ENCODE measurements around the gene NISCH.

The NISCH gene

DNA sequence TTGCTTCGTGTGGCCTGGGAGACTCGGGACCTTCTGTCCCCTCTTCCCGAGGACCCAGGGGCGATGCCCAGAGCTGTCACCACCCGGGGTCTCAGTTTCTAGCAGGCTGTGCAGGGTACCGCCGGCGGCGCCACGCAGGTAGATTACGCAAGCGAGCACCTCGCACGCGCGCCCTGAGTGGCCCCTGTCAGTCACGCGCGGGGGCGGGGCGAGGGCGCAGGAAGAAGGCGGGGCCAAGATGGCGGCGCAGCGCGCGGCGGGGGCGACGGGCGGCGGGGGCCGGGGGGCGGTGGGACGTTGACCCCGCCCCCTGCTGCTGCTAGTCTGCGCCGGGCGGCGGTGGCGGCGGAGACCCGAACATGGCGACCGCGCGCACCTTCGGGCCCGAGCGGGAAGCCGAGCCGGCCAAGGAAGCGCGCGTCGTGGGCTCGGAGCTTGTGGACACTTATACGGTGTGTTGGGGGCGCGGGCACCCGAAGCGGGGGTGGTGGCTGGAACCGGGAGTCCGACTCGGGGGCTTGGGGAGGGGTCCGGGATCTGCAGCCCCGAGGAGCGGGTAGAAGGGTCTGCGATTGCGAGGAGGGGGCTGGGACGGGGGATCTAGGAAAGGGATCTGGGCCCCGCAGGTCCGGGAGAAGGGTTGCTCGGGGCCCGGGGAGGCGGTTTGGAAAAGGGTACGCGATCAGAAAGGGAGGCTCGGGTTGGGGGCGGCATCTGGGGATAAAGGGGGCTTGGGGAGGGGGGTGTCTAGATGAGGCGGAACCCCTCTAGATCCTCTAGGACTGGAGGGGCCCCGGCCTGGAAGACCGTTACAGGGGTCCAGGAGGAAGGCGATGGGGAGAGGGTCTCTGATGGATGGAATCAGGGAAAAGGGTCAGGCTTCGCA, at the start of gene NISCH:
Gene NISCH (plus strand): TSS at position 322 of the 886 bp plus-strand sequence. CDS start 38 bp downstream, at position 360.
- no peak for DNase-seq

DNA sequence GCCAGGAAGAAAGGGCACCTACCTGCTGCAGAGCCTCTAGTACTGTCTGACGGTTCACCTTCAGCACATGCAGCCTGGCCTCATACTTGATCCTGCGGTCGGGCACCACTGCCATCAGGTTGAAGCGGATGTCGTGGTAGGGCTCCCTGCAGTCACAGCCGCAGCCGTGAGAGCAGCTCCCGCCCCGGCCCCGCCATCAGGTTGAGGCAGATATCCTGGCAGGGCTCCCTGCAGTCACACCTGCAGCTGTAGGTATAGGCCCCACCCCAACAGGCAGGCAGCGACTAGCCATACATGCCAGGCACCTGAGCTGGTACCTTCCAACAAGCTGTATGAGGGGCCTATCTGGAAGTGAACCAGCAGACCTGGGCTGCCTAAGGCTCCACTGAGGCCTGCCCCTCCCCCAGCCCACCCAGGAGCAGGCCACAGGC, 49.2 kb upstream of the NISCH start:
- DNase-seq: no peak

DNA sequence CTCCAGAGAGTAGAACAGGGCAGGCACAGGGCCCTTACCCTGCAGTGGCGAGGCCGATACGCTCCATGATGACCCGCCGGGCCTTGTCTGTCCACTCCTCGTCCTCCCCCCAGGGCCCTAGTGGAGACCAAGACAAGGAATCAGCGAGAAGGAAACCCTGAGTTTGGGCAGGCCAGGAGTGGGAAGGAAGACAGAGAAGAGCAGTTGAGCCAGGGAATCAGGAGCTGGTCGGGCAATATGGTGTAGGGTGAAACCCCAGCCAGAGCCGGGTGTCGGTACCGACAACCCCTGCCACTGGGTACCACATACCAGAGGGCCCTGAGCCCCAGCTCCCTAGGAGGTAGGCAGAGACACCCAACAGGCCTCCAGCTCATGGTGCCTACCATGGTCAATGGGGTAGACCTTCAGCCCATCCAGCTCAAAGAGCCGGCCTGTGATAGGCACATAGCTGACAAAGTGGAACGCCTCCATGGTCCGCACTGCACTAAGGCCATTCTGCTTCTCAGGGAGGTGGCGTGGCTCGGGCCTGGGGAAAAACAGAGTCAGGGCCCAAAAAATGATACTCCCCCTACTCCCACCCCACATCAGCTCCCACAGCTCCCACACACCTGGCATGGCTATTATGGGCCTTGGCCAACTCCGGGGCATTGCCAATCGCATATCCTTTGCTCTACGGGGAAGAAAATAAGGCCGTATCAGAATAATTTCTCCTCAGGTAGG, 48.5 kb upstream of the NISCH start:
- DNase-seq: no peak

DNA sequence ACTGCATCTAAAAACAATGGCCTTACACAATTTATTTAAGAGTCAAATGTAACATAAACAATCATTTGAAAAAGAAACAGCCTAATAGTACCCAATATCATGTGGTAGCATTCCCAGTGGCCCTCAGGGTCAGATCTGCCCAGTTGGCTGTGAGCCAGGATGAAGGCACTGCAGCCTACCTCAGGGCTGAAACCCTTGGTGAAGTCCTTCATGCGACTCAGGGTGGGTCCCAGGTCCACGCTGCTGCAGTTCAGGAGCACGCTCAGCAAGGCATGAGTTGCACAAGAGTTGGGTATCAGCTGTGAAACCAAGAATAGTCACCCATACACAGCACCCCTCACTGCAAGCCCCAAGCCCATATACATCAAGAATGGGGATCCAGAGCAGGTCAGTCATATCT, 47.6 kb upstream of the NISCH start:
- no peak for DNase-seq

DNA sequence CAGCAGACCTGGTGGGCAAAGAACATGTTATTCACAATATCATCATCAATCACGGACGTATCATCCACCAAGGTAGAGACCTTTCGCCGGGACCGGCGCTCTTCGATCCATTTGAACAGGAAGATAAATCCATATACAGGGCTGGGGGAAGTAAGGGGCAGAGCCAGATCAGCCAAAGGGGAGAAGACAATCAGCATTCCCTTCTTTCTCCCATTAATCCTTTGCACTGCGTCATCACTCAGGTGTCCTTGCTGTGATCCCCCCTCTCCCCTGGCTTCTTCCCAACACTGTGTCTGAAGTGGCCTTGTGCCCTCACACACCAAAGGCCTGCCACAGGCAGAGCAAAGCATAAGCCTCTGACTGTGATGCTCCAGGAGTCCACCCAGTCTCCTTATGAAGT, 46.9 kb upstream of the NISCH start:
- no peak for DNase-seq

DNA sequence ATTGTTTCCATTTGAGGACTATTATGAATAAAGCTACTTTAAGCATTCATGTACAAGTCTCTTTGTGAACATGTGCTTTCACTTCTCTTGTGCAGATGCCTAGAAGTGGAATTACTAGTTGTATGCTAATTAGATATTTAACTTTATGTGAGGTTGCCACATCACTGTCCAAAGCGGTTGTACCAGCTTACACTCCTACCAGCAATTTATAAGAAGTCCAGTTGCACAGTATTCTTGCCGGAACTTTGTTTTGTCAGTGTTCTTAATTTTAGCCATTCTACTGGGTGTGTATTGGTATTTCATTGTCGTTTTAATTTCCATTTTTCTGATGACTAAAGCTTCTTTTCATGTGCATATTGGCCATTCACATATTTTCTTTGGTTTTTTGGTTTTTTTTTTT, 39.6 kb upstream of the NISCH start:
- no peak for DNase-seq

DNA sequence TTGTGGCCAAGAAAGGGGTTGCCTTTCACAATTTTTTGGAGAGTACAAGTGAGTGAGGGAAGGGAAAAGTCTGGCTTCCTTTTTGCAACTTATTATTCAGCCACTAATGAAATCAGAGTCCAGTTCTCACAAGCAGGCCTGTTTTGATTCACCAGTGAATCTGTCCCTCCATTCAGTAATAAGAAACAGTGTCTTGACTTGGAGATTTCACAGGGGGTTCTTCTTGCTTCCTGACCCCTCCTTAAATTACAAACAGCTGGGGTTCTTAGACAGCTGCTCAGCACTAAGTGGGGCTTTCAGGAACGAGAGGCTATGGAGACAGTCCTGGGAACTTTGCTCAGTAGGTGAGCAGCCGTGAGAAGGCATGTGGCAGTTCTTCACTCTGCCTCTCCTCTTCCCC, 35.0 kb upstream of the NISCH start:
- no peak for DNase-seq

DNA sequence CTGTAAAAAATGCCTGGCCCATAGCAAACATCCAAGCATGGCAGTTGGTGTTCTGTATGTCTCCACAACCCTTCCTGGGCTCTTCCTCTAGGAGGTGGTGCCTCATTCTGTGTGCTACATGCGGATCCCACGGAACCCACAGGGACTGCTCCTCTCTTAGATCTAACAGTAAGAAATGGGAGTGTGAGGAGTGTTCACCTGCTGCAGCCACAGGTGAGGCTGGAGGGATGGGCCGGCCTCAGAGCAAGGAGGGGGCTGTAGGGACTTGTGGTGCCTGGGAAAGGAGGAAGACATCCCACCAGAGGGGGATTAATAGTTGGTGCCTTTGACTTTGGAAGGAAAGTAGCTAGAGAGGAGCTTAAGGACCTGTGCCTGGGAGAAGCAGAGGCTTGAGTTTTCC, 32.7 kb upstream of the NISCH start:
- DNase-seq: no peak

DNA sequence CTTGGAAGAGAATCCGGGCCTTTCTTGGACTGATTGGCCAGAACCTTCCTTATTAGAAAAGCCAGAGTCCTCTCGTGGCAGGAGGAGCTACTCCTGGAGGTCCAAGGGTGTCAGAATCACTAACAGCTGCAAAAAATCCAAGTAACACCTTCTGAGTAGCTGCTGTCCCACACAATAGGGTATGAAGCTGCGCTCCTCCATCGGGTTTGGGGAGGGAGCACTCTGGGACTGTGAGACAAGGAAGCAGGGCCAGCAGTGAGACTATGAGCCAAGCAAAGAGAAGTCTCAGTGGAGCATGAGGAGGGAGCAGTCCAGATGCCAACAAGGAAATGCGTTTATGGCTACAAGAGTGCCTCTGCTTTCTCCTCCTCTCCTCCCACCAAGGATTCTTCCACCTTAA, 32.2 kb upstream of the NISCH start:
- no peak for DNase-seq

DNA sequence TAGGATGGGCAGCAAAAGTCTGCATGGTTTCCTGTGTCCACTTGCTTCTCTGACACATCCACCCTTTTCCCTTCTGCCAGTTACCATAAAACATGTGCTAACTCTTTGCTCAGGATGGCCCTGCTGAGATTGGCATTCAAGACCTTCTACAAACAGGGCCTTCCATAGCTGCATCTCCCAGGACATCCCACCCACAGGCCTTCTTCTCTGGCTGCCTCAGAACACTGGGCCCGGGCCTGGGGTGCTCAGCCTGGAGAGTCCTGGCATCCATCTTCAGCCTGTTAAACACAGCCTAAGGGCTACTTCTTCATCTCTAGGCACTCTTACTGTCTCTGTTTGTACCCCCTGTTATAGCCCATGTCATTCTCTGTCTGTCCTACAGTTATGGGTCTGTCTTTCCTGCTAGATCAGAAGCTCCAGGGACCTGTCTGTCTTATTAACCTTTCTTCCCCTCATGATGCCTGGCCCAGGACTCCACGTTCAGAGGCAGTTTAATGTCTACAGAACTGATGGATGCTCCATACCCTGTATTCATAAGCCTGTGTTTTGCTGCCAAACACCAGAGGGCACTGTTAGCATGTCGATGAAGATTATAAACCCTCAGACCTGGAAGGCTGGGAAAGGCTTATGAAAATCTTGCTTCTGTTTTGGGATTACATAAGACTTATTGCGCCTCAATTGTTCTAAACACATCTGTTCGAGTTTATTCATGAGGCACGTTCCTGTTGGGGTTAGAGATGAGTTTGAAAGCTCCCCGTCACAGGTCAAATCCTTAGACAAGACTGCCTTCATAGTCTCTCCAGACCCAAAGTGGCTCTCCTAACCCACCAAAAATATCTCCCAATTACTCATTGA, 27.0 kb upstream of the NISCH start:
- DNase-seq: no peak

DNA sequence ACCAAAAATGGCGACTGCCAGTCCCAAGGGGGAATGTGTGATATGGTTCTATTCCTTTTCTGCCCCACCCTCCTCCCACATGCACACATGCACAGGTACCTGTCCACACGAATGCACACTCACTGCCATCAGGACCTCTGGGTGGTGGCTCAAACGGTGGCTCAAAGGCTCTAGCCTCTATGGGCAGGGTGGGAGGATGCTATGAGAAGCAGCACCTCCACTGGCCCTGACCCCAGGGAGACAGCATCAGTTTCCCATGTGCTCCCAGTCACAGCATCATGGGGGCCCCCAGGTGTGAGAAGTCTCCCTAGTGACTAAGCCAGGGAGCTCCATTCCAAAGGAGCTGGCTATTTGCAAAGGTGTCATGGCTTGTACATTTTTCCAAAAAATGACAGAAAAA, 26.4 kb upstream of the NISCH start:
- DNase-seq: no peak

DNA sequence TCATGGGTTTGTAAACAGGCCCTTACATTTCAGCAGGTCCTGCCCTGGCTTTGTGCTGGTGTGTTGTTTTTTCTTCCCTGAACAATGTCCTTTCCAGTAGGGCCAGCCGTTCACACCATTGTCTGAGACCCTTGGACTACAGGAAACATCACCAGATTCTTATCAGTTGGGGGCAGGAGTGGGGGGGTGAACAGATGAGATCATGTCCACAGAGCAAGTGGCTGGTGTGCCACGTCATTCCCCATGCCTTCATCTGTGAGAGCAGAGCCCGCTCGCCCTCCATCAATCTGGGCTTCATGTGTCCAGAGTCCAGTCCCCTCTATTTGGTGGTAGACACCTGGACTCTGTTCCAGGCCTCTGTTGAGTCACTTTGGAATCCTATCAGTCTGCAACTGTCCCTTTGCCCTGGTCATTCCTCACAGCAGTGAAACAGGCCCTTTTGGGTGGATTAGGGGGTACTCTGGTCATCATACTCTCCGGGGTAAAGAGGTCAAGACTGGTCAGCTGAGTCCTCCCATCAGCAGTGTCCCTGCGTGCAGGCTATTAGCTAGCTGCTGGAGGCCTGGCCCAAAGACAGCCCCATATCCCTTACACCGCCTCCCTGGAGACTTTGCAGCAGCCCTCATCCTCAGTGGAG, 25.5 kb upstream of the NISCH start:
- no peak for DNase-seq

DNA sequence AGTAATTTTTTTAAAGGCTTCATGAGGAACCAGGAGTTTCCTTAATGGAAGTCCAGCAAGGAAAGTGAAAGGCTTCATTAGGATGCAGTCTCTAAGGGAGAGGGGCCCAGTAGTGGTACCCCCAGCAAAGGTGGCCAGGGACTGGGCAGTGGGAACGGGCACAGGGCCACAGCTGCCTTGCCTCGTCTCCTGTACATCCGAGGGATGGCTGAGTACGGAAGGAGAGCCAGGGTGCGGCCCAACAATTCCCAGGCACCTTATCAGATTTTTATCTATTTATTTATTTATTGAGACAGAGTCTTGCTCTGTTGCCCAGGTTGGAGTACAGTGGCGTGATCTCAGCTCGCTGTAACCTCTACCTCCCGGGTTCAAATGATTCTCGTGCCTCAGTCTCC, 25.0 kb upstream of the NISCH start:
- DNase-seq: no peak

DNA sequence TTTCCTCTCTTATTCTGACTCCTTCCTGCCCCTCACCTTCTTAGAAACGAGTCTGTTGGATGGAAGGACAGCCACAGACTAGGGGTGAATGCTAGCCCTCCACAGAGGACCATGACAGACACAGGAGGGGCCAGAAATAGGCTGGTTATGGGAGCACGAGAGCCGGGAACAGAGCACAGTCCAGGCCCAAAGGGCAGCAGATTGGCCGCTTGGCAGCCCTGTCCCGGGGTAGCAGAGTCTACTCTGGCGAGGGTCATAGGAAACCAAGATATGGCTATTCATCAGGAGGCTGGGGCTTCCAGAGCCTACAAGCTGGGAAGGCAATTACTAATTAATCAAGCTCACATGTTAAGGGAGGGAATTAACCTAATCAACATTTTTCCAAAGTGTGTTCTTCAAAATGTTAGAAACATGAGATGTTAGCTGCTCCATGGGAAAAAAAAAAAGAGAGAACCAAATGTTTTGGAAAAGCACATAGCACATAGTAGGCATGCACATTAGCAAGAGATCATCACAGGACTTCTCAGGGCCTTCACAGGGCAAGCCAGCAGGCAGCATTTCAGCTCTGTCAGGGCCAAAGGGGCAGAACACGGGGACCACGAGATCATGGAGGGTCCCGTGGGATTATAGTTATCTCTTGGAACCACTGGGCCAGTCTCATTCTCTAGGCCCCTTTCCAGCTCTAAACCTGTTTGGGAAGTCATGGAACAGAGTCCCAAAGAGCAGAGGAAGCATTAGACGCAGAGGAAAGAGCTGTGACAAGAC, 23.8 kb upstream of the NISCH start:
- DNase-seq: no peak

DNA sequence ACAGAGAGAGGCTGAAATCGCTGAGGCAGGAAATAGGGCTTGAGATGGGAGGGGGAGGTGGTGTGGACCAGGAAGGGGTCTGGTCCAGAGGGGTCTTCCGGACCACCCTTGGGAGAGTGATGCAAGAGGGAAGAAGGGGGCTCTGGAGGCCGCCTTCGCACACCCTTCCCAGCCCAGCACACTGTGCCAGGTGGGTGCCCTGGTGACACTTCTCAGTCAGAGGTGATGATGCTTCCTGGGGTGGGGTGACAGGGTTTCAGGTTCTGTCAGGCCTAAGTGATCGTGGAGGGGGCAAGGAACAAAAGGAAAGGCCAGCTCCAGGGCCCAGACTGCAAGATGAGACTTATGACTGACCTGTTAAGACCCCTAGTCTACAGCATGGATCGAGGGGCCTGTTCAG, 23.2 kb upstream of the NISCH start:
- no peak for DNase-seq

DNA sequence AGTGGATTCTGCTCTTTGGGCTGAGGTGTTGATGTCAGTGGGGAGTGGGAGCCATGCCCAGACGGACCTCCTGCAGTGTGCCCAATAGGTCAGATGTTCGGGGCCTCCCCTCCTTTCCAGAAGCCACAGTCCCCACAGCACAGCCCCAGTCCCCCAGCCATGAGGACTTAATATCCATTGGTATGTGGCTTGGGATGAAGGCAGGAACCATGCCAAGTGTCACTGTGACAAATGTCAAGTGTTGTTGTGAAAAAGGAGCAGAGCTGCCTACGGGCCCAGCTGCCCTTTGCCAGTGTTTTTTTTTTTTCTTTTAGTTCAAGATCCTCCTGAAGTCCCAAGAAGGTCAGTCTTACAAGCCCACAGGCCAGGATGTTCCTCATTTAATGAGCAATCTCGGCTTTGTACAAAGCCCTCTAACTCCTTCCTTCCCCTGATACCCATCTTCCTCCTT, 22.7 kb upstream of the NISCH start:
- no peak for DNase-seq

DNA sequence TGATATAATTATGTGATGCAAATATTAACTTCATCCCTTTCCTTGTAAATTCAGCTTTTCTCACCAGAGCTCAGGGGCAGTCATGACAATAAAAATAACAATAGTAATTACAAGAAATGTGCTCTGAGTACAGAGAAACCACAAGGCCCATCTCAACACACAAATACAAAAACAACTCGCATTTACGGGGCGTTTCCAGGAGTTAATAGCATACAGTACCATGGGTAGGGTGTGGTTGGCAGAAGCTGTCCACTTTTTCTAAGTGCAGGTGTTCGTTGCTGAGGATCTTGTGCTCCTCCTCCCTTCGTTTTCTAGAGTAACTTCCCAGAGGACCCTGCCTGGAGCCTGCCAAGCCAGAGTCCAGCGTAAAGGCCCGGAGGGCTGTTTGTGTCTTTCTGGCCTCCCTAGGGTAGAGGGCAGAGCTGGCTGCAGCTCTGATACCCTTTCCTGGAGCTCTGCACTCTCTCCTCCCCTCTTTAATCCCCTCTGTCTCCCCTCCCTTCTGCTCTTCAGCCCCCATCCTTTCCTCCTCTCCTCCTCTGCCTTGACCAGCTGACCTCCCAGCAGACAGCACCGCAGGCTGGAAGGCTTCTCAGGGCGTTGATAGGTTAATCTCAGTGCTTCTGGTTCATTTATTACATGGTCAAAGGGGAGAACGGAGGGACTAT, 21.9 kb upstream of the NISCH start:
- DNase-seq: no peak

DNA sequence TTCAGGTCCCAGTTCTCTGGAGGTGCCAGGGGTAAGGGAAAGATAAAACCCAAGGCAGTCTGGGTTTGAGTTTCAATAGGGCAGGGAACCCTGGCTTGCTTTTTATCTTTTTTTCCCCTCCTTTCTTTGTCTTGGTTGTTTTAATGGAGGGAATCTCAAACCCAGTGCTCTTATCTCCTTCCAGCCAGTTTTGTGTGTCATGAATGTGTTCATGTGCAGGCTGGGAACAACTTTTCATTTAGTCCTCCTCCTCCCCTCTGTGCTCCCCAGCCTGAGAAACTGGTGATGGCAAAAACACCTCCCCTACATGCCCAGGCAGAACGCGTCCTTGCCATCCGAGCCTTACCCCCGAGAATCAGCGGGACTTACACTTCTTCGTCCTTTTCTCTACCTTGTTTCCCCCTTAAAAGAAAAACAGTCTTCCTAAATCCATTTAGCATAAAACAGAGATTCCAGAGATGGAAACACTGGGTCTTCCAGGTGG, 21.4 kb upstream of the NISCH start:
- no peak for DNase-seq

DNA sequence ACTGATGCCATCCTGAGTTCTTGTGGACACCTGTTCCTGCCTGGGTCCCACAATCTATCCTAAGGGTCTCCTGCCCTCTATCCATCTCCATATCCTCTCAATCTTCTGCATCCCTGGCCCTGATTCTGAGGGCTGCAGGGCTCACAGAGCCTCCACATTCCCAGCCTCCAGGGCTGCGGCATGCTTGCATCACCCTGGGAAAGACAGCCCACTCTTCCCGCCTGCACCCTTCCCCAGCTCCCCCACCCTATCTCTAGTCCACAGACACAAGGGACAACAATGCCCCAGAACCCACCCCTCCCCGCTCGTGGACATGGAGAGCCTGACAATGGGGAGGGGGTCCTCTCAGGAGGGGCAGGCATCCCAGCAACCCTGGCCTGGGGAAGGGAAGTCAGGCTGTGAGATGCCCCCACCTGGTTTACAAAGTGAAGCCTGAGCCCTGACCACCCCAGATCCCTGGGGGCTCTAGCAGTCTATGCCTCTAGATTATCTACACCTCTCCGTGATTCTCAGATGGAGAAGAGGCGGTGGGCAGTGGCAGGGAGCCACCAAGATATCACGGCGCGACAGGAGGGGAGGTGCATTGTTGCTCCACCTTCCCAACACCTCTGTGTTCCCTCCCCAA, 20.8 kb upstream of the NISCH start:
- no peak for DNase-seq

DNA sequence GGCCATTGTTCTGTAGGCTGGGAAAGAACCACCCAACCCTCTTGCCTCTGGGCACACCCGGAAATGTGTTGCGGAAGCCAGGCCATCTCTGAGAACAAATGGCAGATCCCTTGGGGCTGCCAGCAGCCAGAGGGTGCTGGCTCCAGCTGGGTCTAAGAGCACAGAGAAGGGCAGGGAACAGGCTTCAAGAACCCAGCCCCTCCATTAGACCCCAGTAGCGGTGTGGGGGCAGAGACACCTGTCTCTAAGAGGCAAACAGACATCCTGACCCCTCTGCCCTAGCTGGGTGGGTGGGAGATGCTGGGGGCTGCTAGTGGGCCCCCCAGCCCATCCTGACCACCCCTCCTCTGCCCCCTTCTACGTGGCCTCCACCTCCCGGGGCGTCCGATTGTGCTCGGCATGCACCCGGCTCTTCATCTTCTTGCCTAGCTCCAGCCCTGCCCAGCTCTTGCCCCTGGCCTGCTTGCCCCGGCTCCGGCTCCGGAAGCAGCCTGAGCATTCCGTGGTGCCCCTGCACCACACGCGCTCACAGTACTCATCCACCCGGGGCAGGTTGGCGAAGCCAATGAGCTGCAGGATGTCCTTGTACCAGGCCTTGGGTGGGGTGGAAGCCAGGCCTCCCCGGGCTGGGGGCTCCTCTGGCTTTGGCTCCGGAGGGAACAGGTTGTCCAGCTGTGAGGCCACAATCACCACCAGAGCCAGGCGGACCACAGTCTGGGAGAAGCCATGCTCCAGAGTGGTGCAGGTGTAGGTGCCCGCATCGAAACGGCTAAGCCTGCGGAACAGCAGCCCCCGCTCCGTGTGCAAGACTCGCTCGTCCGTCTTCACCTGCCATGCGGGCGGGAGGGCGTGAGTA, 19.9 kb upstream of the NISCH start:
- no peak for DNase-seq
